ENCODE results near the gene TRAF3.

GRCh38 chr14:102764220-102764671, 13.0 kb upstream of the TRAF3 start:
- TF ChIP-seq CTCF (IDR thresholded peaks at IDR 0.05) (no peak), SIN3A (IDR thresholded peaks at IDR 0.05; ENCODE audit: borderline replicate concordance, insufficient read depth, low read depth, low read length) (no peak), POLR2AphosphoS5 (IDR thresholded peaks at IDR 0.05; ENCODE audit: low read depth, low read length) (no peak)

Measured in Panc1 (cell line).